Common myeloid progenitor, CD34-positive (primary cell): Measurements from ENCODE around the gene ZNF346.

ENCODE experiments used
- CTCF ChIA-PET: fragments of 350-600 bp; sonication (Branson Sonifier 250); formaldehyde crosslinking; loops from one replicate; lab custom pipeline; 2021; ENCODE audit warnings: antibody characterized with exemption; lab: Charles Lee
- POLR2A ChIA-PET: fragments of 350-600 bp; sonication (Branson Sonifier 250); formaldehyde crosslinking; loops from one replicate; lab custom pipeline; 2021; ENCODE audit warnings: antibody characterized with exemption; lab: Charles Lee
- DNase-seq, 3 donors: peaks; one replicate each; pipeline versions ENCODE4 v3.0.0 to v3.0.0-alpha.2; 2013
- H3K27ac ChIP-seq, 2 experiments: 1 replicate in 1 of 2; 2 replicates in 1 of 2; pipeline ENCODE4 v1.7.0; 2013; ENCODE audit warnings: inconsistent platforms in 2 of 2, low read length in 2 of 2, mild to moderate bottlenecking in 2 of 2, low read depth in 1 of 2, moderate library complexity in 1 of 2; ENCODE audit not compliant: severe bottlenecking in 2 of 2, insufficient read depth in 1 of 2, poor library complexity in 1 of 2
- H3K27me3 ChIP-seq, 5 experiments: replicated peaks in 2 of 5; 1 replicate in 3 of 5; 2 replicates in 2 of 5; pipeline versions ENCODE4 v1.6.1 to v1.7.0; 2013; ENCODE audit warnings: low read length in 4 of 5, mild to moderate bottlenecking in 2 of 5, moderate library complexity in 2 of 5, inconsistent platforms in 1 of 5; ENCODE audit not compliant: insufficient read depth in 5 of 5, control insufficient read depth in 4 of 5
- H3K36me3 ChIP-seq, 4 experiments: 1 replicate in 2 of 4; 2 replicates in 2 of 4; pipeline versions ENCODE4 v1.6.1 to v1.7.0; 2013; ENCODE audit warnings: low read length in 3 of 4, control low read depth in 1 of 4, mild to moderate bottlenecking in 1 of 4; ENCODE audit not compliant: control insufficient read depth in 4 of 4, insufficient read depth in 4 of 4
- H3K4me1 ChIP-seq, 4 experiments: 1 replicate in 3 of 4; 2 replicates in 1 of 4; pipeline versions ENCODE4 v1.6.1 to v1.7.1; 2013; ENCODE audit warnings: low read length in 3 of 4, mild to moderate bottlenecking in 3 of 4, control low read depth in 1 of 4, inconsistent platforms in 1 of 4, moderate library complexity in 1 of 4; ENCODE audit not compliant: control insufficient read depth in 4 of 4, insufficient read depth in 4 of 4; ENCODE audit errors: control extremely low read depth in 1 of 4
- H3K4me3 ChIP-seq, 7 experiments: 1 replicate in 4 of 7; 2 replicates in 3 of 7; pipeline versions ENCODE4 v1.5.1 to v1.7.0; 2013; ENCODE audit warnings: mild to moderate bottlenecking in 7 of 7, low read length in 6 of 7, moderate library complexity in 6 of 7, inconsistent platforms in 2 of 7, low read depth in 2 of 7, control low read depth in 1 of 7; ENCODE audit not compliant: insufficient read depth in 4 of 7, control insufficient read depth in 1 of 7; ENCODE audit errors: extremely low read depth in 1 of 7
- H3K9me3 ChIP-seq, 5 experiments: 1 replicate in 4 of 5; 2 replicates in 1 of 5; pipeline versions ENCODE4 v1.6.1 to v1.7.1; 2013; ENCODE audit warnings: low read length in 4 of 5, mild to moderate bottlenecking in 2 of 5, inconsistent platforms in 1 of 5, low read depth in 1 of 5, moderate library complexity in 1 of 5; ENCODE audit not compliant: control insufficient read depth in 4 of 5, insufficient read depth in 2 of 5; ENCODE audit errors: control extremely low read depth in 1 of 5
- WGBS: methylation state at CpG from one replicate; pipeline ENCODE4 v1.1.5; 2013; ENCODE audit not compliant: insufficient coverage; 5-methylcytosine and 5-hydroxymethylcytosine counted together

The ZNF346 gene

DNA sequence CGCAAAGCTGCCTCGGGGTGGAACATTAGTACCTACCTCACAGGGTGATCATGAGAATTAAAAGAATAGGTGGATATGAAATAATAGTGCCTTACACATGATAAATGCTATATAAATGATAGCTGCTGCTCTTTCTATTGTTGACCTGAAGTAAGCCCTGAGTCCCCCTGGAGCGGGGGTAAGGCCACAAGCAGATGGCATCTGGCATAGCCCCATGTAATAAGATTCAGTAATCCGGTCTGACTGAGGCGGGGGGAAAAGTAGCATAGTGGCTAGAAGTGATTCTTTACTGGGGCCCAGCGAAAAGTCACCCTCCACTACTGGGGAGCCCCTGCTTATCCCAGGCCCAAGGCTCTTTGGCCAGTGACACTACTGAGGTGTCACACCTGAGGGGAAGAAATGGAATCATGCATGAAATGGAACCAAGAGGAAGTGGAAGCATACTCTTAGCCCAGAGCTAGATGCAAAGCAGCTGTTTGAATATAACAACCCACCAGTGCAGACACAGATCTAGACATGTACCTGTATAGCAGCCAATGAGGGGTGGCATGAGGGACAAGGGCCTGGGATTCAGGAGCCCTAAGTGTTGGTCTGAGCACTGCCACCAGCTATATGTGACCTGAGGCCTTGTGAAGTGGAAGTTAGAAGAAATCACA is 48.2 kb downstream of the ZNF346 start:
- no peaks in the 10 kb centered on the region for H3K9me3 ChIP-seq
- POLR2A ChIA-PET = interaction anchor here (1.3 kb wide), 1 partner anchor 9 kb away, joined by 4 read pairs; no protein-coding TSS in a partner anchor
- H3K36me3 ChIP-seq = peaks cover 2 to 21% (median 12%) of the 10 kb centered on the region in 4 experiments
- no peak for DNase-seq
- H3K27ac ChIP-seq = no peak overlapping the region
- H3K27me3 ChIP-seq = no peaks in the 10 kb centered on the region
- 94% methylated on average over 3 of the region's 6 CpGs for WGBS
- peaks cover 3 to 7% (median 4%) of the 10 kb centered on the region in 4 experiments for H3K4me1 ChIP-seq
- CTCF ChIA-PET = interaction anchor here (1.1 to 6.8 kb wide), 9 partner anchors 10 to 410 kb away, joined by 3 to 71 read pairs (median 7); partner anchors contain the start of gene FGFR4
- no peak overlapping the region for H3K4me3 ChIP-seq

GRCh38 chr5:177071666-177072385 is 49.3 kb downstream of the ZNF346 start:
- peaks cover 0 to 13% (median 7%) of the 10 kb centered on the region in 4 experiments for H3K36me3 ChIP-seq
- H3K4me3 ChIP-seq = peak overlapping the region in 1 of 7 experiments; percentile 43
- DNase-seq = peak; percentile 83 to 91 (median 84)
- ChIA-PET CTCF (interaction anchor here (0.7 to 6.8 kb wide), 15 partner anchors 10 to 411 kb away, joined by 3 to 71 read pairs (median 4); partner anchors contain the start of genes FGFR4 and ZNF346), POLR2A (interaction anchor here (1.3 kb wide), 1 partner anchor 8 kb away, joined by 4 read pairs; no protein-coding TSS in a partner anchor)
- peaks cover 3 to 7% (median 4%) of the 10 kb centered on the region in 4 experiments for H3K4me1 ChIP-seq
- no peak overlapping the region for H3K27ac ChIP-seq
- no peaks in the 10 kb centered on the region for H3K27me3 ChIP-seq
- WGBS = 20% methylated on average over 5 of the region's 6 CpGs
- no peaks in the 10 kb centered on the region for H3K9me3 ChIP-seq

DNA sequence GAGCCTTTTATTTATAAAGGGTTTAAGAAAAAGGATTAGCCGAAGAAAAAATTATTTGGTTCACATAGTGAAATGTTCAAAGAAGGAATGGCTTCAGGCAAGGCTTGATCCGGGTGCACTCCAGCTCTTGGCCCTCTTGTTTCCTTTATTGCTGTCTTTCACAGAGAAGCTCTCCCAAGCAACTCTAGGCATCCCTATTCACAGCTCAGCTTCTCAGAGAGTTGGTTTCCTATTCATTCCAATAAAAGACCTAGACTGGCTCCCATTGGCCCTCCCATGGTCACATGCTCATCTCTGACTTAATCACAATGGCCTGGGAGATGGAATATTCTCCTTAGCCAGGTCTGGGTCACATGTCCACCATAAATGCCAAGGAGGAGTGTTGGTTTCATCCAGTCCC is 54.8 kb downstream of the ZNF346 start:
- Histone ChIP-seq H3K27me3 (peaks cover 0 to 2% (median 0%) of the 10 kb centered on the region in 5 experiments), H3K4me1 (no peaks in the 10 kb centered on the region), H3K9me3 (no peaks in the 10 kb centered on the region), H3K36me3 (peaks cover 0 to 2% (median 0%) of the 10 kb centered on the region in 4 experiments), H3K4me3 (no peak overlapping the region), H3K27ac (no peak overlapping the region)
- ChIA-PET CTCF (interaction anchor here (1.7 kb wide), 1 partner anchor 35 kb away, joined by 6 read pairs; no protein-coding TSS in a partner anchor), POLR2A (no interaction called here)
- 100% methylated on average over 2 of the region's 2 CpGs for WGBS
- no peak for DNase-seq

DNA sequence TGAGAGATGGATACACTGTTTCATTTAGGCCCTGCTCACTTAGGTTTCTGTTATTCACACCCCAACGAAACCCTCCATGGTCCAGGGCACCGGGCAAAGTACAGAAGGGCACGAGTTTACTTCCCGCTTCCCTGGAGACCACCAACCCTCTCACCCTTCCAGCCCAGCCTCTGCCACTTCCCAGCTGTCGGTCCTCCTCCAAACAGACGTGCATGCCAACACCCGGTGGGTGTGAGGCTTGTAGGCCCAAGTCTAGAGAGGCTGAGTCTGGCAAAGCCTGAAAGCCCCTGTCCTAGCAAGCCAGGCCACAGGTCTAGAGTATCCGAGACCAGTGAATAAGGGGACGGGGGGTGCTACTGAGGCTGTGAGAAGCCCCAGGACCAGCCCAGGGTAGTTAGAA is 57.1 kb downstream of the ZNF346 start:
- CTCF ChIA-PET = interaction anchor here (1.1 kb wide), 1 partner anchor 664 kb away, joined by 3 read pairs; the partner anchor contains the start of gene CLTB
- Histone ChIP-seq H3K9me3 (no peaks in the 10 kb centered on the region), H3K4me1 (no peaks in the 10 kb centered on the region), H3K36me3 (no peaks in the 10 kb centered on the region), H3K27ac (no peak overlapping the region), H3K27me3 (peaks cover 0 to 10% (median 0%) of the 10 kb centered on the region in 5 experiments), H3K4me3 (no peak overlapping the region)
- DNase-seq = no peak
- POLR2A ChIA-PET = interaction anchor here (1.0 kb wide), 1 partner anchor 8 kb away, joined by 4 read pairs; no protein-coding TSS in a partner anchor
- WGBS = 90% methylated on average over 7 of the region's 9 CpGs

DNA sequence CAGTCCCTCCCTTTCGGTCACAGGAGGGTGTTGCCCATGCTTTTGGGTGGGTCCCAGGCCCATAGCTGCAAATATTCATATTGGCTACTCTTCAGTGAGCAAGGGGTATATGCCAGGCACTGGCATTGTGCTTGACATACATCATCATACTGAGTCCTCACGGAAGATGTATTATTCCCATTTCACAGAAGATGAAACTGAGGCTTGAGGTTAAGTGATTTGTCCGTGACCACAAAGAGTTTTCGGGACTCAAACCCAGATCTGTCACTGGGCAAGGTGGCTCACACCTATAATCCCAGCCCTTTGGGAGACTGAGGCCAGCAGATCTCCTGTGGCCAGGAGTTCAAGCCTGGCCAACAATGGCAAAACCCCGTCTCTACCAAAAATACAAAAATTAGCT is 57.8 kb downstream of the ZNF346 start:
- Histone ChIP-seq H3K27ac (no peak overlapping the region), H3K9me3 (no peaks in the 10 kb centered on the region), H3K4me1 (no peaks in the 10 kb centered on the region), H3K27me3 (peaks cover 0 to 11% (median 0%) of the 10 kb centered on the region in 5 experiments), H3K4me3 (no peak overlapping the region), H3K36me3 (no peaks in the 10 kb centered on the region)
- ChIA-PET CTCF (interaction anchor here (1.1 kb wide), 1 partner anchor 664 kb away, joined by 3 read pairs; the partner anchor contains the start of gene CLTB), POLR2A (interaction anchor here (1.0 kb wide), 1 partner anchor 9 kb away, joined by 4 read pairs; no protein-coding TSS in a partner anchor)
- WGBS = 97% methylated on average over 5 of the region's 5 CpGs
- no peak for DNase-seq

DNA sequence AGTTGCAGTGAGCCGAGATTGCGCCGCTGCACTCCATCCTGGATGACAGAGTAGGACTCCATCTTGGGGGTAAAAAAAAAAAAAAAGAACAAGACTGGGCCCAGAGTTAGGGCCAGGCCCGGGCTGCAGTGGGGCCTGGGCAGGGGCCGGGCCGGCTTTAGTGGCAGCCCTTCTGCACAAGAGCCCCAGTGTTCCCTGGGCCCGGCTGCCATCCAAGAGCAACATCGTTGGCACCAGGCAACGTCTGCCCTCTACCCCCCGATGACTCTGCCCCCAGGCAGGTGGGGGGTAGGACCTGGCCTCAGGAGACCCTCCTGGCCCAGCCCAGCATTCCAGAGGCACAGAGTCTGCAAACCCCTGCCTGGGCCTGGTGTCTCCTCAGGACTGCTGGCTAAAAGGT is 59.4 kb downstream of the ZNF346 start:
- H3K4me1 ChIP-seq = peaks cover 0 to 3% (median 2%) of the 10 kb centered on the region in 4 experiments
- H3K36me3 ChIP-seq = no peaks in the 10 kb centered on the region
- WGBS = 89% methylated on average over 5 of the region's 10 CpGs
- H3K4me3 ChIP-seq = no peak overlapping the region
- H3K27ac ChIP-seq = no peak overlapping the region
- DNase-seq = no peak
- H3K27me3 ChIP-seq = peaks cover 0 to 12% (median 4%) of the 10 kb centered on the region in 5 experiments
- ChIA-PET CTCF (interaction anchor here (3.0 kb wide), 1 partner anchor 10 kb away, joined by 16 read pairs; no protein-coding TSS in a partner anchor), POLR2A (no interaction called here)
- no peaks in the 10 kb centered on the region for H3K9me3 ChIP-seq
